ENCODE data around the gene MYH9. TPM values are rescaled to one million over a fixed set of nuclear protein-coding genes. Genes with fewer than 3 reads are reported as not detected.

The MYH9 gene
- total RNA-seq, 1 experiment from 2014 or later = 323 TPM

GRCh38 chr22:36297568-36297967 is 90.2 kb downstream of the MYH9 start:
- H3K36me3 ChIP-seq (ENCODE audit: insufficient read depth, low read length, poor library complexity, severe bottlenecking) = peaks cover 99% of the 10 kb centered on the region
- intact Hi-C loops (cut with micrococcal nuclease; ENCODE audit: unreplicated experiment) = no loop called here
- ChIA-PET CTCF (no interaction called here), POLR2A (ENCODE audit: low non-redundant PET) (no interaction called here)
- TF ChIP-seq EZH2 (IDR thresholded peaks at IDR 0.05; ENCODE audit: borderline replicate concordance, low read depth, low read length, poor library complexity, severe bottlenecking) (no peak), CTCF (conservative IDR thresholded peaks at IDR 0.05; ENCODE audit: low read depth, low read length) (no peak)
- H3K4me1 ChIP-seq (ENCODE audit: insufficient read depth, low read length, poor library complexity, severe bottlenecking) = no peaks in the 10 kb centered on the region
- DNase-seq (ENCODE audit: low spot score) = no peak
- H3K4me3 ChIP-seq (ENCODE audit: low read depth, low read length, poor library complexity, severe bottlenecking) = no peak overlapping the region
- no peaks in the 10 kb centered on the region for H3K27me3 ChIP-seq (replicated peaks; ENCODE audit: insufficient read depth, low read depth, low read length, poor library complexity)
- no peaks in the 10 kb centered on the region for H3K9me3 ChIP-seq (ENCODE audit: low read depth, low read length, poor library complexity, severe bottlenecking)
- BruUV-seq (replicated peaks) = no TSS peak
- no peak overlapping the region for H3K27ac ChIP-seq (ENCODE audit: low read depth, low read length, poor library complexity, severe bottlenecking)

GRCh38 chr22:36296690-36297089 is 91.1 kb downstream of the MYH9 start:
- CTCF ChIA-PET = interaction anchor here (1.1 kb wide), 1 partner anchor 190 kb away, joined by 3 read pairs; no protein-coding TSS in a partner anchor

GRCh38 chr22:36295247-36295646 is 92.5 kb downstream of the MYH9 start:
- H3K4me3 ChIP-seq (ENCODE audit: low read depth, low read length, poor library complexity, severe bottlenecking) = no peak overlapping the region
- no peak for TF ChIP-seq CTCF (conservative IDR thresholded peaks at IDR 0.05; ENCODE audit: low read depth, low read length)
- TF ChIP-seq EZH2 (IDR thresholded peaks at IDR 0.05; ENCODE audit: borderline replicate concordance, low read depth, low read length, poor library complexity, severe bottlenecking) = no peak
- no peaks in the 10 kb centered on the region for H3K4me1 ChIP-seq (ENCODE audit: insufficient read depth, low read length, poor library complexity, severe bottlenecking)
- no peak for DNase-seq (ENCODE audit: low spot score)
- CTCF ChIA-PET = interaction anchor here (0.9 kb wide), 1 partner anchor 175 kb away, joined by 3 read pairs; no protein-coding TSS in a partner anchor
- intact Hi-C loops (cut with micrococcal nuclease; ENCODE audit: unreplicated experiment) = no loop called here
- no peak overlapping the region for H3K27ac ChIP-seq (ENCODE audit: low read depth, low read length, poor library complexity, severe bottlenecking)
- peaks cover 86% of the 10 kb centered on the region for H3K36me3 ChIP-seq (ENCODE audit: insufficient read depth, low read length, poor library complexity, severe bottlenecking)
- BruUV-seq (replicated peaks) = no TSS peak
- H3K9me3 ChIP-seq (ENCODE audit: low read depth, low read length, poor library complexity, severe bottlenecking) = no peaks in the 10 kb centered on the region
- H3K27me3 ChIP-seq (replicated peaks; ENCODE audit: insufficient read depth, low read depth, low read length, poor library complexity) = no peaks in the 10 kb centered on the region
- POLR2A ChIA-PET (ENCODE audit: low non-redundant PET) = no interaction called here

More at GRCh38 chr22:36296690-36297089, 91.1 kb downstream of the MYH9 start:
- Histone ChIP-seq H3K36me3 (ENCODE audit: insufficient read depth, low read length, poor library complexity, severe bottlenecking) (peaks cover 99% of the 10 kb centered on the region), H3K27ac (ENCODE audit: low read depth, low read length, poor library complexity, severe bottlenecking) (no peak overlapping the region), H3K9me3 (ENCODE audit: low read depth, low read length, poor library complexity, severe bottlenecking) (no peaks in the 10 kb centered on the region), H3K4me1 (ENCODE audit: insufficient read depth, low read length, poor library complexity, severe bottlenecking) (no peaks in the 10 kb centered on the region), H3K27me3 (replicated peaks; ENCODE audit: insufficient read depth, low read depth, low read length, poor library complexity) (no peaks in the 10 kb centered on the region), H3K4me3 (ENCODE audit: low read depth, low read length, poor library complexity, severe bottlenecking) (no peak overlapping the region)
- BruUV-seq (replicated peaks) = no TSS peak
- intact Hi-C loops (cut with micrococcal nuclease; ENCODE audit: unreplicated experiment) = no loop called here
- POLR2A ChIA-PET (ENCODE audit: low non-redundant PET) = interaction anchor here (0.6 kb wide), 1 partner anchor 183 kb away, joined by 6 read pairs; no protein-coding TSS in a partner anchor
- TF ChIP-seq CTCF (conservative IDR thresholded peaks at IDR 0.05; ENCODE audit: low read depth, low read length) (no peak), EZH2 (IDR thresholded peaks at IDR 0.05; ENCODE audit: borderline replicate concordance, low read depth, low read length, poor library complexity, severe bottlenecking) (no peak)
- no peak for DNase-seq (ENCODE audit: low spot score)

All from A673 (cell line).